ENCODE data around the gene OXTR.

DNA sequence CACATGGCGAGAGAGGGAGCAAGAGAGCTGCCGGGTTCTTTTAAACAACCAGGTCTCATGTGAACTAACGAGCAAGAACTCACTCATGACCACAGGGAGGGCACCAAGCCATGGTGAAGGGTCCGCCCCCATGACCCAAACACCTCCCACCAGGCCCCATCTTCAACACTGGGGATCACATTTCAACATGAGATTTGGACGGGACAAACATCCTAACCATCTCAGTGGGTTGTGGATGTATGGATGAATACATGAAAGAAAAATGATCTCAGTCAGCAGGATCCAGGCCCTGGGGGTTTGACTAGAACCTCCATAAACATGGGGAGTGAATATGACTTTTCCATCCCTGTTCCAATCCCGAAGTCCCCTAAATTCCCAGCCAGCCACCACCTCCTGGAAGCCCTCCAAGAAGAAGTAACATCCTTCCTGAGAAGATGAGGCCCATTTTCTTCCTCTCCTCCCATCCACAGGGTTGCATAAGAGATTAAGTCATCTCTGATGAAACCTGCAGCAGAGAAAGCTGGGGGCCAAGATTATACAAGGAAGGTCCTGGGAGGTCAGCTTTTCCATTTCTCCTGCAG lies 26.3 kb downstream of the OXTR start:
- TF ChIP-seq, protein P1, sequence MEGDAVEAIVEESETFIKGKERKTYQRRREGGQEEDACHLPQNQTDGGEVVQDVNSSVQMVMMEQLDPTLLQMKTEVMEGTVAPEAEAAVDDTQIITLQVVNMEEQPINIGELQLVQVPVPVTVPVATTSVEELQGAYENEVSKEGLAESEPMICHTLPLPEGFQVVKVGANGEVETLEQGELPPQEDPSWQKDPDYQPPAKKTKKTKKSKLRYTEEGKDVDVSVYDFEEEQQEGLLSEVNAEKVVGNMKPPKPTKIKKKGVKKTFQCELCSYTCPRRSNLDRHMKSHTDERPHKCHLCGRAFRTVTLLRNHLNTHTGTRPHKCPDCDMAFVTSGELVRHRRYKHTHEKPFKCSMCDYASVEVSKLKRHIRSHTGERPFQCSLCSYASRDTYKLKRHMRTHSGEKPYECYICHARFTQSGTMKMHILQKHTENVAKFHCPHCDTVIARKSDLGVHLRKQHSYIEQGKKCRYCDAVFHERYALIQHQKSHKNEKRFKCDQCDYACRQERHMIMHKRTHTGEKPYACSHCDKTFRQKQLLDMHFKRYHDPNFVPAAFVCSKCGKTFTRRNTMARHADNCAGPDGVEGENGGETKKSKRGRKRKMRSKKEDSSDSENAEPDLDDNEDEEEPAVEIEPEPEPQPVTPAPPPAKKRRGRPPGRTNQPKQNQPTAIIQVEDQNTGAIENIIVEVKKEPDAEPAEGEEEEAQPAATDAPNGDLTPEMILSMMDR (IDR thresholded peaks at IDR 0.05): no peak
- no peak for TF ChIP-seq ZFX (IDR thresholded peaks at IDR 0.05; ENCODE audit: borderline replicate concordance)

All from 22Rv1 (cell line).